Smooth muscle cell of the umbilical artery (primary cell): ENCODE measurements around the gene MAGEA11. TPM values are rescaled to one million over a fixed set of nuclear protein-coding genes. Genes with fewer than 3 reads are reported as not detected.

ENCODE experiments used
- total RNA-seq: library from RNA; depleted of rRNA; stranded (reverse); fragments of >200 nt; gene quantifications from 2 replicates; pipeline ENCODE4 v1.2.3, GENCODE V29; 2014

The MAGEA11 gene, protein sequence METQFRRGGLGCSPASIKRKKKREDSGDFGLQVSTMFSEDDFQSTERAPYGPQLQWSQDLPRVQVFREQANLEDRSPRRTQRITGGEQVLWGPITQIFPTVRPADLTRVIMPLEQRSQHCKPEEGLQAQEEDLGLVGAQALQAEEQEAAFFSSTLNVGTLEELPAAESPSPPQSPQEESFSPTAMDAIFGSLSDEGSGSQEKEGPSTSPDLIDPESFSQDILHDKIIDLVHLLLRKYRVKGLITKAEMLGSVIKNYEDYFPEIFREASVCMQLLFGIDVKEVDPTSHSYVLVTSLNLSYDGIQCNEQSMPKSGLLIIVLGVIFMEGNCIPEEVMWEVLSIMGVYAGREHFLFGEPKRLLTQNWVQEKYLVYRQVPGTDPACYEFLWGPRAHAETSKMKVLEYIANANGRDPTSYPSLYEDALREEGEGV
- total RNA-seq: not detected in 2 replicates

DNA sequence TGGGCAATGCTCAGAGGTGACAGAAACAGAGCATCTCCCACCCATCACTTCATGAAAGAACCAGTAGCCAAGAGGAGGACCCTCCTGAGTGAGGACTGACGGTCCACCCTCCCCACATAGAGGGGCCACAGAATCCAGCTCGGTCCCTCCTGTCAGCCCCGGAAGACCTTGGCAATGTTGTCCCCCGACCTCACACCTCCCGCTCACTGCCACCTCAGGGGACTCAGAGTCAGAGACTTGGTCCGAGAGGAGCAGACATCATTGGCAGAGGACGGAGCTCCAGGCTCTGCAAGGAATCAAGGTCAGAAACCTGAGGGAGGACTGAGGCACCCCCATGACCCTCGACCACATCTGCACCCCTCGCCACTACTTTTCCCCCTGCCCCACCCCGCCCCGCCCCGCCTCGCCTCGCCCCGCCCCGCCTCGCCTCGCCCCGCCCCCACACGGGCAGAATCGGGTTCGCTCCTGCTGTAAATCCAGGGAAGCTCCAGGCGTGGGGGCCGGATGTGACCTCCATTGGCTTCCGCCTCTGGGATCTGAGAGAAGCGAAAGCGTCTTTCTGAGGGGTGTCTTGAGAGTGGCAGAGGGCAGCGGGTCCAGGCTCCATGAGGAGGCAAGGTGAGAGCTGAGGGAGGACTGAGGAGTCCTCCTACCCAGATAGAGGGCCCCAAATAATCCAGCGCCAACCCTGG, at the start of gene MAGEA11:
MAGEA11 (plus strand) TSS at position 516 of the 692 bp plus-strand sequence. CDS start 1,100 bp downstream, outside the sequence.

Other genes with a start within 250 kb of the MAGEA11 start
- gene IDS, start 206.8 kb upstream of the MAGEA11 start, total RNA-seq: 73.9 and 97.9 TPM in 2 replicates
- gene EOLA1, start 171.0 kb upstream of the MAGEA11 start, total RNA-seq: 13.1 and 15.1 TPM in 2 replicates
- gene HSFX3, start 162.1 kb upstream of the MAGEA11 start, total RNA-seq: not detected in 2 replicates
- not detected in 2 replicates for gene MAGEA9B, start 124.6 kb upstream of the MAGEA11 start, total RNA-seq
- gene HSFX2, start 116.7 kb upstream of the MAGEA11 start, total RNA-seq: not detected in 2 replicates
- 22.0 and 22.6 TPM in 2 replicates for gene TMEM185A, start 80.3 kb upstream of the MAGEA11 start, total RNA-seq
- 0.89 and 1.6 TPM in 2 replicates for gene HSFX1, start 62.0 kb downstream of the MAGEA11 start, total RNA-seq
- not detected in 2 replicates for gene MAGEA9, start 69.9 kb downstream of the MAGEA11 start, total RNA-seq
- not detected in 2 replicates for gene MAGEA8, start 169.1 kb downstream of the MAGEA11 start, total RNA-seq
- not detected in 2 replicates for gene HSFX4, start 217.5 kb downstream of the MAGEA11 start, total RNA-seq
- gene EOLA2, start 226.4 kb downstream of the MAGEA11 start, total RNA-seq: 18.2 and 20.2 TPM in 2 replicates